Activated naive CD4-positive, alpha-beta T cell treated with anti-CD3 and anti-CD28 coated beads for 36 hours (primary cell): ENCODE data around the gene STKLD1. TPM values are rescaled to one million over a fixed set of nuclear protein-coding genes. Genes with fewer than 3 reads are reported as not detected.
A peak's percentile ranks its signal among the peaks of the same experiment; 100 is the strongest.

Source experiments
- CTCF ChIA-PET: fragments of 350-600 bp; sonication (Branson Sonifier 250); formaldehyde crosslinking; loops from one replicate; lab custom pipeline; 2021; ENCODE audit warnings: antibody characterized with exemption; lab: Charles Lee
- DNase-seq: peaks from one replicate; pipeline ENCODE4 v3.0.0-alpha.2; 2020
- H3K27ac Mint-ChIP-seq: one replicate; pipeline ENCODE4 v1.8.0; 2021; ENCODE audit warnings: mild to moderate bottlenecking, mixed read lengths
- H3K27me3 Mint-ChIP-seq: one replicate; pipeline ENCODE4 v1.8.0; 2021; ENCODE audit warnings: low read depth, mixed read lengths
- H3K36me3 Mint-ChIP-seq: one replicate; pipeline ENCODE4 v1.8.0; 2021; ENCODE audit warnings: low read depth, mixed read lengths
- H3K4me1 Mint-ChIP-seq: one replicate; pipeline ENCODE4 v1.8.0; 2021; ENCODE audit warnings: low read depth, mixed read lengths
- H3K4me3 Mint-ChIP-seq: one replicate; pipeline ENCODE4 v1.8.0; 2021; ENCODE audit warnings: mild to moderate bottlenecking, moderate library complexity, mixed read lengths
- H3K9me3 Mint-ChIP-seq: one replicate; pipeline ENCODE4 v1.8.0; 2021; ENCODE audit warnings: mixed read lengths
- intact Hi-C: fragments of 100-400 bp; cut with micrococcal nuclease; formaldehyde crosslinking; loops from one replicate; pipeline ENCODE4 v1.15.1; 2023
- total RNA-seq, 2 experiments: library from RNA; stranded (reverse); gene quantifications; one replicate each; pipeline ENCODE4 v1.2.3, GENCODE V29; 2021

The STKLD1 gene
- total RNA-seq, 2 experiments from 2014 or later = 0.35 to 0.41 TPM

- intact Hi-C loops = no loop called here
- H3K9me3 Mint-ChIP-seq = no peaks in the 10 kb centered on the region
- no peak for DNase-seq
- no peaks in the 10 kb centered on the region for H3K36me3 Mint-ChIP-seq
- no peak overlapping the region for H3K4me3 Mint-ChIP-seq
- CTCF ChIA-PET = interaction anchor here (0.6 to 1.0 kb wide), 4 partner anchors 14 to 1802 kb away, joined by 3 to 4 read pairs (median 3); no protein-coding TSS in a partner anchor
- H3K27ac Mint-ChIP-seq = no peak overlapping the region
- no peaks in the 10 kb centered on the region for H3K27me3 Mint-ChIP-seq
- H3K4me1 Mint-ChIP-seq = no peaks in the 10 kb centered on the region
Measured at GRCh38 chr9:133394687-133395271, 18.6 kb downstream of the STKLD1 start.

- H3K27me3 Mint-ChIP-seq = no peaks in the 10 kb centered on the region
- H3K27ac Mint-ChIP-seq = no peak overlapping the region
- H3K36me3 Mint-ChIP-seq = no peaks in the 10 kb centered on the region
- H3K4me3 Mint-ChIP-seq = no peak overlapping the region
- no peaks in the 10 kb centered on the region for H3K4me1 Mint-ChIP-seq
- DNase-seq = no peak
- intact Hi-C loops = no loop called here
- CTCF ChIA-PET = interaction anchor here (0.6 to 1.2 kb wide), 2 partner anchors 82 to 239 kb away, joined by 3 to 7 read pairs; no protein-coding TSS in a partner anchor
- no peaks in the 10 kb centered on the region for H3K9me3 Mint-ChIP-seq
Measured at GRCh38 chr9:133396952-133397351, 20.8 kb downstream of the STKLD1 start.

- Mint-ChIP-seq H3K4me3 (no peak overlapping the region), H3K27ac (no peak overlapping the region), H3K4me1 (no peaks in the 10 kb centered on the region), H3K27me3 (no peaks in the 10 kb centered on the region), H3K9me3 (no peaks in the 10 kb centered on the region), H3K36me3 (no peaks in the 10 kb centered on the region)
- CTCF ChIA-PET = interaction anchor here (0.6 kb wide), 1 partner anchor 83 kb away, joined by 3 read pairs; no protein-coding TSS in a partner anchor
- intact Hi-C loops = no loop called here
- no peak for DNase-seq
Measured at GRCh38 chr9:133397370-133397769, 21.2 kb downstream of the STKLD1 start.

- no peak overlapping the region for H3K27ac Mint-ChIP-seq
- H3K4me3 Mint-ChIP-seq = no peak overlapping the region
- intact Hi-C loops = no loop called here
- H3K9me3 Mint-ChIP-seq = no peaks in the 10 kb centered on the region
- no peaks in the 10 kb centered on the region for H3K4me1 Mint-ChIP-seq
- no peaks in the 10 kb centered on the region for H3K36me3 Mint-ChIP-seq
- no peak for DNase-seq
- H3K27me3 Mint-ChIP-seq = no peaks in the 10 kb centered on the region
- CTCF ChIA-PET = no interaction called here
Measured at GRCh38 chr9:133397895-133398294, 21.7 kb downstream of the STKLD1 start.

- Mint-ChIP-seq H3K4me1 (peaks cover 4% of the 10 kb centered on the region), H3K27me3 (no peaks in the 10 kb centered on the region), H3K9me3 (no peaks in the 10 kb centered on the region), H3K4me3 (no peak overlapping the region), H3K36me3 (peaks cover 1% of the 10 kb centered on the region), H3K27ac (no peak overlapping the region)
- CTCF ChIA-PET = interaction anchor here (0.9 to 1.8 kb wide), 3 partner anchors 15 to 54 kb away, joined by 3 to 6 read pairs (median 3); no protein-coding TSS in a partner anchor
- no peak for DNase-seq
- intact Hi-C loops = no loop called here
Measured at GRCh38 chr9:133400292-133400691, 24.1 kb downstream of the STKLD1 start.

GRCh38 chr9:133401588-133401987 lies 25.4 kb downstream of the STKLD1 start:
- intact Hi-C loops = no loop called here
- Mint-ChIP-seq H3K9me3 (no peaks in the 10 kb centered on the region), H3K4me3 (no peak overlapping the region), H3K27me3 (no peaks in the 10 kb centered on the region), H3K27ac (no peak overlapping the region), H3K4me1 (peaks cover 4% of the 10 kb centered on the region), H3K36me3 (peaks cover 3% of the 10 kb centered on the region)
- CTCF ChIA-PET = interaction anchor here (1.8 kb wide), 1 partner anchor 14 kb away, joined by 6 read pairs; no protein-coding TSS in a partner anchor
- DNase-seq = no peak

- H3K4me1 Mint-ChIP-seq = peaks cover 10% of the 10 kb centered on the region
- DNase-seq = no peak
- intact Hi-C loops = no loop called here
- CTCF ChIA-PET = interaction anchor here (0.6 kb wide), 1 partner anchor 217 kb away, joined by 3 read pairs; no protein-coding TSS in a partner anchor
- no peaks in the 10 kb centered on the region for H3K9me3 Mint-ChIP-seq
- no peak overlapping the region for H3K4me3 Mint-ChIP-seq
- H3K36me3 Mint-ChIP-seq = peaks cover 11% of the 10 kb centered on the region
- no peak overlapping the region for H3K27ac Mint-ChIP-seq
- H3K27me3 Mint-ChIP-seq = no peaks in the 10 kb centered on the region
Measured at GRCh38 chr9:133402689-133403088, 26.5 kb downstream of the STKLD1 start.

GRCh38 chr9:133403766-133404453 lies 27.7 kb downstream of the STKLD1 start:
- H3K27me3 Mint-ChIP-seq = no peaks in the 10 kb centered on the region
- peak overlapping the region; percentile 21 for H3K27ac Mint-ChIP-seq
- H3K36me3 Mint-ChIP-seq = peaks cover 14% of the 10 kb centered on the region
- intact Hi-C loops = loop anchor here (1.0 to 2.0 kb wide), 3 partner anchors 55 to 219 kb away; partner anchors contain the start of genes MED22 and RPL7A
- H3K4me1 Mint-ChIP-seq = peaks cover 10% of the 10 kb centered on the region
- peak; percentile 75 for DNase-seq
- no peak overlapping the region for H3K4me3 Mint-ChIP-seq
- H3K9me3 Mint-ChIP-seq = no peaks in the 10 kb centered on the region
- CTCF ChIA-PET = interaction anchor here (0.6 to 1.7 kb wide), 5 partner anchors 8 to 218 kb away, joined by 3 to 5 read pairs (median 3); no protein-coding TSS in a partner anchor

GRCh38 chr9:133404454-133405002 lies 28.4 kb downstream of the STKLD1 start:
- CTCF ChIA-PET = interaction anchor here (0.6 to 1.7 kb wide), 6 partner anchors 8 to 563 kb away, joined by 3 to 5 read pairs (median 3); no protein-coding TSS in a partner anchor
- H3K9me3 Mint-ChIP-seq = no peaks in the 10 kb centered on the region
- peaks cover 15% of the 10 kb centered on the region for H3K36me3 Mint-ChIP-seq
- intact Hi-C loops = loop anchor here (1.0 to 2.0 kb wide), 3 partner anchors 56 to 219 kb away; partner anchors contain the start of genes MED22 and RPL7A
- no peak overlapping the region for H3K4me3 Mint-ChIP-seq
- DNase-seq = no peak
- no peaks in the 10 kb centered on the region for H3K27me3 Mint-ChIP-seq
- no peak overlapping the region for H3K27ac Mint-ChIP-seq
- peaks cover 10% of the 10 kb centered on the region for H3K4me1 Mint-ChIP-seq

- peak overlapping the region; percentile 30 for H3K27ac Mint-ChIP-seq
Measured at GRCh38 chr9:133405508-133406438, 29.6 kb downstream of the STKLD1 start.

More at GRCh38 chr9:133405508-133406438, 29.6 kb downstream of the STKLD1 start:
- Mint-ChIP-seq H3K4me1 (peaks cover 10% of the 10 kb centered on the region), H3K4me3 (no peak overlapping the region), H3K27me3 (no peaks in the 10 kb centered on the region), H3K9me3 (no peaks in the 10 kb centered on the region), H3K36me3 (peaks cover 24% of the 10 kb centered on the region)
- CTCF ChIA-PET = interaction anchor here (0.6 to 1.4 kb wide), 5 partner anchors 11 to 83 kb away, joined by 3 to 4 read pairs (median 3); no protein-coding TSS in a partner anchor
- intact Hi-C loops = loop anchor here (1.0 to 2.0 kb wide), 3 partner anchors 57 to 167 kb away; partner anchors contain the start of genes MED22 and RPL7A
- DNase-seq = no peak
